Measurements from ENCODE around the gene RBM15.

The RBM15 gene, protein sequence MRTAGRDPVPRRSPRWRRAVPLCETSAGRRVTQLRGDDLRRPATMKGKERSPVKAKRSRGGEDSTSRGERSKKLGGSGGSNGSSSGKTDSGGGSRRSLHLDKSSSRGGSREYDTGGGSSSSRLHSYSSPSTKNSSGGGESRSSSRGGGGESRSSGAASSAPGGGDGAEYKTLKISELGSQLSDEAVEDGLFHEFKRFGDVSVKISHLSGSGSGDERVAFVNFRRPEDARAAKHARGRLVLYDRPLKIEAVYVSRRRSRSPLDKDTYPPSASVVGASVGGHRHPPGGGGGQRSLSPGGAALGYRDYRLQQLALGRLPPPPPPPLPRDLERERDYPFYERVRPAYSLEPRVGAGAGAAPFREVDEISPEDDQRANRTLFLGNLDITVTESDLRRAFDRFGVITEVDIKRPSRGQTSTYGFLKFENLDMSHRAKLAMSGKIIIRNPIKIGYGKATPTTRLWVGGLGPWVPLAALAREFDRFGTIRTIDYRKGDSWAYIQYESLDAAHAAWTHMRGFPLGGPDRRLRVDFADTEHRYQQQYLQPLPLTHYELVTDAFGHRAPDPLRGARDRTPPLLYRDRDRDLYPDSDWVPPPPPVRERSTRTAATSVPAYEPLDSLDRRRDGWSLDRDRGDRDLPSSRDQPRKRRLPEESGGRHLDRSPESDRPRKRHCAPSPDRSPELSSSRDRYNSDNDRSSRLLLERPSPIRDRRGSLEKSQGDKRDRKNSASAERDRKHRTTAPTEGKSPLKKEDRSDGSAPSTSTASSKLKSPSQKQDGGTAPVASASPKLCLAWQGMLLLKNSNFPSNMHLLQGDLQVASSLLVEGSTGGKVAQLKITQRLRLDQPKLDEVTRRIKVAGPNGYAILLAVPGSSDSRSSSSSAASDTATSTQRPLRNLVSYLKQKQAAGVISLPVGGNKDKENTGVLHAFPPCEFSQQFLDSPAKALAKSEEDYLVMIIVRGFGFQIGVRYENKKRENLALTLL

DNA sequence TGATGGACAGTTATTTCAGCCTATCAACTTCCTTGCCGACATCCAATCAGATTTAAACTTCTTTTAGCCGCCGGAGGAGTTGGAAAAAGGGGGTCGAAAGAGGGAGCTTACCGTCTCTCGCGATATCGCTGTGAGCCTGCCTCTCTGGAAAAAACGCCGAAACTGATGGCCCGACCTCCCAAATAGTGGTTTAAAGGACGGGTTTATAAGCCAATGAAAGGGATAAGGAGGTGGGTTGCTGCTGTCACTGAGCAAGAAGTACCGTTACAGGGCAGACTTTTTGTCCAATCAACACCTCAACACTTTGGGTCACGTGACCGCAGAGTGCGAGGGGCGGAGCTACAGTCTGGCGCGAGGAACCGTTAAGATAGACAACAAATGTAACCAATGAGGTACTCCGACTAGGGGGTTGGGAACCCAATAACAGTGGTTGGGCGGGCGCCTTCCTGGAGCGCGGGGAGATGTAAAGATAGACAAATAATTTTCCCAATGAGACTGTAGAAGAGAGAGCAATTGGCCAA, at the start of gene RBM15:
Gene RBM15 (plus strand): TSS at position 492 of the 521 bp plus-strand sequence. CDS start 29 bp downstream, at position 521.
- DNase-seq (ENCODE audit: low read depth in 2 of 2): peak; percentile 94 to 99

DNA sequence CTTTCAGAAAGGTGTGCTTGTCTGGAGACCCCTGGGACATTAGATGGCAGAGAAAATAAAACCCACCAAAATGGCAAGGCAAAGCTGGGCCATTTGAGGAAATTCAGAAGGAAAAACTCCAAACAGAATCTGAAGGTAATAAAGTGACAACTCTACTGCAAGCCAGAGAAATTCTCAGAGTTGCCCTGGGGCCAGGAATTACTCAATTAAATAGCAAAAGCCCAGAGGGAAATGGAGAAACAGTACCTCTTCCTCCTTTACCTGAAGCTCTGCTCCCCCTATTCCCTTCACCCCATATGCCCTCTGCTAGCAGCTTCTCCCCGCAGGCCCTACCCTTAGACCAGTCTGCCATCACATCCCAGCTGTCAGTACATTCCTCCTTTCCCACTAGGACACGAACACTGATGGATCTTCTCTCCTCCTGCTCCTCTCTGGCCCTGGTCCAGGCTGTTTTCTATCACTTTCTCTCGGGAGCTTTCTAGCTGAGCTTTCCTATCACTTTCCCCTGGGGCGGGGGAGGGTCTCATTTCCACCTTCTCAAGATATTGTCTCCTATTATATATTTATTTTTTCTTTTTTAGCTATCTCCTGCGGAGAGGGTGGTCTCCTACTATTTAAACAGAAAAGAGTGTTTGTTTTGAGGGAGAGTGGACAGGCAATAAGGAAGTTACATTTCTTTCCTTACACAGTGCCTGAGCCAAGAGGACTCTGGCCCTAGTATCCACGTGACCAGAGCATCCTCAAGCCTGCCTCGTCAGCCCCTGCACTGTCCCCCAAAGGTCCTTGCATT, 47.7 kb upstream of the RBM15 start:
- DNase-seq (ENCODE audit: low read depth in 2 of 2): no peak

DNA sequence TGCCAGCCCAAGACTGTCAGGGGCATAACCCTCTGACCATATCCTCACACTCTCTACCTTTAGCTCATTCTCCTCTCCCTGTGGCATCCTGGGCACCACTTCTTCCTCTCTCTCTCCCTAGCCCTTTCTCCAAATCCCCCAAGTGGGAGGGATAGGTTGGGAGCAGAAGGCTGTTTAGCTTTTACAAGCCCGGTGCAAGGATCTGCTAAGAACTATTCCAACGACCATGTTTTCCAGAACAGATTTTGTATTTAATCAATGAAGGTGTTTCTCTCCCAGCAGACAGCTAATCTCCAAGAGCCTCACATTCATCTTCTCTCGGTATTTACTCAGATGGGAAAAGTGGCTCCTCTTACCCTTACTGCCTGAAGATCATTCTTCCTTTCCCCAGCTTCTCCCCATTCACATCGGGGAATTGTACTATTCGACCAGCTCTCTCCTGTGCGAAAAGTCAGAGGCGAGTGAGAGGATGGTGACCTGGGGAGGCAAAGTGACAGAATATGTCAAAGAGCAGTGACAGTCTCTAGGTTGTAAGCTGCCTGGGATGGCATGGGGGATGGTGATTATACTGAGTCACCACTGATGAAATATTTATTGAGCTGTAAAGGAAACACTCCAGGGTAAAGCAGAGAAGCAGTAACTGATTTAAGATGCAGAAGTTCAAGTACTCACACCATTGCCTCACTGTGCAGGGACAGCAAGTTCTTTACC, 47.0 kb upstream of the RBM15 start:
- no peak for DNase-seq (ENCODE audit: low read depth in 2 of 2)

DNA sequence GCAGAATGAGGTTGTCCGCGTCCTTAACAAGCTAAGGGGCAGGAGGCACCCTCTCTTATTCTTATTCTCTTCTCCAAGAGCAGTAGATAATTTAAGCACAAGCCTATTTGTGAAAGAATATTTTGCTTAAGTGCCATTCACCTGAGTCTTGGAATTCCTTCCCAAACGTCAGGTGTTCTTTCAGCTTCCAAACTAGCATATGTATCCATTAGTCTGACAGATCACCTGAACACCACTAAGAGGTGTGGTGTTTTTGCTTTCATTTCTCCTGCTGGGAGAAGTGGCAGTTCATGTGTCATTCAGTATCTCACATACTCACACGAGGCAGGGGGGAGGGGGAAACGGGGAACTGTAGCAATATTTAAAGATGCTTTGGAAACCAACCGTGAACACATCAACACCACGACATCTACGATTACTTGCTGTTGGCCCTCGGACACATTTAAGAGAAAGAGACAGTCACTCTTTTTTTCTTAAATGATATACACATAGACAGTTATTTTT, 45.5 kb upstream of the RBM15 start:
- DNase-seq (ENCODE audit: low read depth in 2 of 2): no peak

DNA sequence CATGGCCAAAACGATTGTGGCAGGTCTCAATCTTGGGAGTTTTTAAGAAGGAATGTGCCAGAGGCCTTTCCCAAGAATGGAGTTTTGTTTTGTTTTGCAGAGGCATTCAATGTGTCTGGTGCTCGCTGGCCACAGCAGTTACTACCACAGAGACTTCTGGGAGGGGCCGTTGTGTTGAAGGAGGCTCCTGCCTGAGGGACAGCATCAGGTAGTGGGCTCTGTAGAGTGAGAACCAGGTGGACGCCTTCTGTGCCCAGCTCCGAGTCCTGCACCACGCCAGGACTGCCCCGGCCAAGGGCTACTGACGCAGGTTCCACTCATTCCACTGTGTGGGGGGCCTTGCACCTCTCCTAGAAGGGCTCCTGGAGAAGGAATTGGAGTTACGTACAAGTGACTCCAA, 44.9 kb upstream of the RBM15 start:
- DNase-seq (ENCODE audit: low read depth in 2 of 2): no peak

DNA sequence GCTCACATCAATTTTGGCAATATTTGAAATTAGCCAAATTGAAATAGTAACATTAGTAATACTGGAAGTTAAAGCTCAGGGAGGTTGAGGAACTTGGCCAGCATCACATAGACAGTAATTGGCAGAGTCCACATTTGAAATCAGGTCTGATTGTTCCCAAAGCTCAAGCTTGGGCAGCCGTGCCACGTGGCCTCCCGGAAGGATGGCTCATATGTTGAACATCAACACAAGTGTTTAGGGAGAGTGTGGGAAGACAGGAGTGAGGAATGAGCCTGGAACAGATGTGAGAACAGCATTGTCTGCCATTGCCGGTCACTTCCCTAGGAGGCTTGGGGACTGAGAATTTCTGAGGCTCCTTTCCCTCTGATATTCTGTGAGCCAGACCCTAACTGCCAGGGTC, 40.2 kb upstream of the RBM15 start:
- no peak for DNase-seq (ENCODE audit: low read depth in 2 of 2)

DNA sequence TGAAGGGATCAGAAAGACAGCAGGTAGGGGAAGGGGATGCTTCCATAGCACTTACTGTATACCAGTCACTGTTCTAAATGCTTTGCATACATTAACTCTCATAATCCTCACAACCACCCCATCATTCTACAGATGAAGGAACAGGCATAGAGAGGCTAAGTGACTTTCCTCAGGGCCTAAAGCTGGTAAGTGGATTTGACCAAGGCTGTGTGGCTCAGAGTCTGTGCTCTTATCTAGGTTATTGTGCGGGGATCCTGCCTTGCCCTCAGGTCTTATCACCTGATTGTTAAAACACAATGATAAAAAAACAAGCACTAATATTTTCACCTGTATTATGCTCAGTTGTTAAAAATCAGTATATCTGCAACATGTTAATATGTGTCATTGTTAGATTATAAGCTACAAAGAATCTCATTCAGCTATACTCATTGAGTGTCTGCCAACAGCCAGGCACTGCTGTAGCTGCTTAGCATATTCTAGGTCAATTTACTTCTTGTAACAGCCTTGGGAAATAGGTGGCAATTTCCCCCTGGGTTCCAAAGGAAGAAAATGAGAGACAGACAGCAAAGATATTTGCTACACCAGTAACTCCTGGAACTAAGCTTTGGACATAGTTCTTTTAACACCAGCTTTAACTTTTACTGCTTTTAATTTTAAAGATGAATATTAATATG, 38.6 kb upstream of the RBM15 start:
- no peak for DNase-seq (ENCODE audit: low read depth in 2 of 2)

DNA sequence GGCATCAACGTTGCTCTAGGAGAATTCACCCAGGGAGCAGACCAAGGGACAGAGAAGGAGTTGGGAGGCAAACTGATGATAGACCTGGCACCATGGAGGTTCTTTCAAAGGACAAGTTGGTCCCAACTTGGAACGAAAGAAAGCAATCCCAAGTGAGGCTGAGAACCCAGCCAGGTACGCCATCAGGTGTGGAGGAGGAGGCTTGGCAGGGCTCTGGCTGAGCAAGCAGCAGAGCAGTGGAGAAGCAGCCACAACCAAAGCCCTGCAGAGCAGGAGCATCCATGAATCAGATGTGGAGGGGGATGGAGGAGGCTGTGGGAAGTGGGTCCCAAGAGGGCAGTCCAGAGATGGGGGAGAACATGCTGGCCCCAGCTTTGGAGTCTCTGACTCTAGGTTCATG, 36.3 kb upstream of the RBM15 start:
- no peak for DNase-seq (ENCODE audit: low read depth in 2 of 2)

DNA sequence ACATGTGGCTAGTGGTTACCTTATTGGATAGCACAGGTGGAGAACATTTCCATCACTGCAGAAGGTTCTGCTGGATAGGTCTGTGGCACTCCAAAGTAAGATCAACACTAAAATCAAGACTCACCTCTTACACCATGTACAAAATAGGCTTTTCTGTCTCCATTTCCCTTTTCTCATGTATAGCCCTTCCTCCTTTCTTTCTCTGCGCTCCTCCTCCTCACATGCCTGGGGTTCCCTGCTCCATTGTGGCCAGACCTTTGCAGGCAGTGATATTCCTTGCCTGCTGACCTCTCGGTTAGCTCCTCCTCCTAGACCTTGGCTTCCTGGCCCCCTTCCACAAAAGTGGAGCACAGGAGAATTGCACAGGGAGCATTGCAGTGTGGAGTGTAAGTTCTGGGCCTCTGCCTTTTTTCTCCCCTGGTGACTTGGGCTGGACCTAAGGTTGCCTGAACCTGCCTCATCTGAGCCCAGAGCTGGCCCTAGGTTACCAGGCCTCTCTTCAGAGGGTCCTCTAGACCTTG, 33.2 kb upstream of the RBM15 start:
- no peak for DNase-seq (ENCODE audit: low read depth in 2 of 2)

DNA sequence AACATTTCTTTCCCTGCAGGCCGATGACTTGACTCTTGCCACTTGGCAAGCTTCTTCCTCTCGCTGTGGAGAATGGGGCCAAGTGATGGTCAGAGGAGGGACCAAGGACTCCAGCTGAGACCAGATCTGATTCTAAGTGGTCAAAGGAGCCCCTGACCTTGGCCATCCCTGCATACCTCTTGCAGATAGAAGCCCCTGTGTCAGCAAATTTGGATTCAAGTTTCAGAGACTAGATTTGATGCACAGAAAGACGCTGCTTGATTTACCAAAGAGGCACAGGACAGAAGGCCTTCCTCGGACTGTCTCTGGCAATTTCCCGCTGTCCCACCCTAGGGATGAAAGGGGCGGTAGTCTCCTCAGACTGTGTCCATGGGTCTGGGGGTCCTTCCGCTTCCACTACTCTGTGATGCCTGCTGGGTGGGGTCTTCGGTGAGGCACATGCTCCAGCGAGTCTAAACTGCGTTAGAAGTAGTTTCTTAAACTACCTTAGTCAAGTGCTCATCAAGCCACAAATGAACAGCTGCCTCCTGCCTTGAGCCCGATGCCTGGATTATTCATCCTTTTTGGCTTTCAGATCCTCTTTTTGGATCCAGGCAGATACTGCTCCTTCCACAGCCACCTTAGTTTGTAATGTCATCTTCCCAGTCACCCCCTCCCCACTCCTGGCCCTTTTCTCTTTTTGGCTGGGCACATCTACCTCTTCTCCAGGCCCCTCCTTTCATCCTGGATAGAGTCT, 31.8 kb upstream of the RBM15 start:
- no peak for DNase-seq (ENCODE audit: low read depth in 2 of 2)

DNA sequence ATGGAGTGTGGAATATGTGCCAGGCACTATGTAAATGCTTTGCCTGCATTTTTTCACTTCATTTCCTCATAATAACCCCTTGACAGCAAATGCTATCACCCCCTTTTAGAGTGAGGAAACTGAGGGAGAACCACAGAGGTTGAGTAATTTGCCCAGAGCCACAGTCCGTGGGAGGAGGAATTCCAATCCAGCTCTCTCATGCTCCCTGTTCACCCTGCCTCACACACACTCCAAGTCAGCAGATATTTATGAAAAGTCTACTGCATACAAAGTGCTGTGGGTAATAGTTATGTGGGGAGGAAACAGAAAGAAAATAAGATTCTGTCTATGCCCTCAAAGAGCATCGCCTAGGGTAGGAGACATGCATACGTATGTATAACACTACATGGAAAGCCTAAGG, 30.9 kb upstream of the RBM15 start:
- DNase-seq (ENCODE audit: low read depth in 2 of 2): no peak

DNA sequence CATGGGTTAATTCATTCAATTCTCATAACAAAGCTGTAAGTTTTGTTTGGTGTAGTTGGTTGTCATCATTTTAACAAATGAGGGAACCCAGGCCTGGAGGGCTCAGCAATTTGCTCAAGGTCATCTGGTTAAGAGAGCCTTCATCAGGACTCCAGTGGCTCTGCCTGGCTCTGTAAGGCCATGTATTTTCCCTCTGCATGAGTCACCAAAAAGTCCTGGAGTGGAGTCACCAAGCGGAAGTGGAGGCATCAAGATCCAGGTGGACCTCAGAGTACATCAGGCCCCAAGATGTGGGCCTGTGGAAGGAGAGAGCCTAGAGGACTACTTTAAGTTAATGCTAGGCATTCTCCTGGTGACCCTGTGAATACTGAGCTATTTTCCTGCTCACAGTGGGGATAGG, 30.0 kb upstream of the RBM15 start:
- no peak for DNase-seq (ENCODE audit: low read depth in 2 of 2)

DNA sequence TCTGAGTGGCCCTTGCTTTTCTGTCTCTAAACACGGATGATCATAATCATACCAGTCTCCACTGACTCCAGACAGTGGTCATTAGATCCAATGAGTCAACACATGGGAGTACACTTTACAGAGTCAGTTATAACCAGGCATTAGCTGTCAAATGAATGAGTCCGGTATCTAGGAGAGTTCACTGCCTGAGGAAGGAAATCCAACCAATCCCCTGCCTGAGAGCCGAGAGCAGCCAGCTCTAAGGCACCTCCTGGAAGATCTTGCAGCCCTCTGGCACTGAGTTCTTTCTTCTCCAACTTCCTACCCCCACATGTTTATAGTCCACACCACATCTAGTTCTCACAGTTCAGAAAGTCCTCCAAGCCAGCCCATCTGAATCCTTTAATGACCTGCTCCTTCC, 29.4 kb upstream of the RBM15 start:
- no peak for DNase-seq (ENCODE audit: low read depth in 2 of 2)

DNA sequence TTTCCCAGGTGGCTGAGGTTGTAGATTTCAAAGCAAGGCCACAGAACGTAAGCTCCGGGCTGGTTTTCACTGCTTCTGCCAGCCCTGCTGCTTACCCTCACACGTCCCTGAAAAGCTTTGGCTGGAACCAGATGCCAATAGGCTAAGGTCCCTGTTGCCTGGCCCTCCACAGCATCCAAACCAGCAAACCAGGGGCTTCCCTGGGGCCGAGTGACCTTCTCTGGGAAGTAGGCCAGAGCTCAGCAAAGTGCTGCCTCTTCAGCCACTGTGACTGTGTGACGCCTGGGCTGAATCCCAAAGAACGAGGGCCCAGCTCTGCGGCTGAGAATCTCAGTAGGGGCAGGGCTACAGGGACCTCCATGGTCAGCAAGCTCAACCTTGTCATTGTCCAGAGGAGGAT, 28.9 kb upstream of the RBM15 start:
- DNase-seq (ENCODE audit: low read depth in 2 of 2): no peak

DNA sequence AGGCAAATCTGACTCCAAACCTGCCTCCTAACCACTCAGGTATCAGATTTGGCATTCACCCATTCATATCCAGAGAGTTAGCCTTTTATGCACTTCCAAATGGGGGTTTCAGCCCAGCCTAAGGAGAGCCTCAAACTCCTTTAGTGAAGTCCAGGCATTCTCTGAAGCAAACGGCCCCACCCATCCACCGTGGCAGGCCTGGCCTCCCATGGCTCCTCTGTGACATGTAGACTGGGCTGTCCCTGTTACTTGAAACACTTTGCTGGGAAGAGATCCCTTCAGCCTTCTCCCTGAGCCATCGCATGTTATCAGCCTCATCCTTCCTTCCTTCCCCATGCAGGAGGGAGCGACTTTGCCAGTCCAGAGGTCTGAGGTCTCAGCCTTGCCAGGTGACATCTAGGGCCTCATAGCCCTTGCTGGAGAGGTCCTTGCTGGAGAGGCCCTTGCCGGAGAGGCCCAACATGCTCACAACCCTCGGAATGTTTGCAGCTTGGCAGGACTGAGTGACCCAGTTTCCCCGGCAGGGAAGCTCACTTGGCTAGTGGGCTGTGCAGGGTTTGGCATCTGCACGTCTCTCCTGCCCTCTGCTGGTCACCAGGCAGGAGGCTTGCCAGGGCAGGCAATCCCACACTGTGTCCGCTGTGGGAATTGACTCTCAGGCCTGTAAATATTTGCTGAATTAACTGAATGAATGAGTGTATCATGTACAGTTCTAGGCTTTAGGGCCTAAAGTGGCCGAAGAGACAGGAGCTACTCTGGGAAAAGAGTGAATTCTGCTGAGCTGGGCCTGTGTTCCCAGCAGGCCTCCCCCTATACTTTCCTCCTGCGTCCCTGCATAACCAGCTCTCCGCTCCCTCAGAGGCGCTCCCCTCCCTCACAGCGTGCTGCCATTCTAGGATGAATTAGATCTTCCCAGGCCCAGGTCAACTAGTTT, 26.7 kb upstream of the RBM15 start:
- DNase-seq (ENCODE audit: low read depth in 2 of 2): peak; percentile 49 to 55

DNA sequence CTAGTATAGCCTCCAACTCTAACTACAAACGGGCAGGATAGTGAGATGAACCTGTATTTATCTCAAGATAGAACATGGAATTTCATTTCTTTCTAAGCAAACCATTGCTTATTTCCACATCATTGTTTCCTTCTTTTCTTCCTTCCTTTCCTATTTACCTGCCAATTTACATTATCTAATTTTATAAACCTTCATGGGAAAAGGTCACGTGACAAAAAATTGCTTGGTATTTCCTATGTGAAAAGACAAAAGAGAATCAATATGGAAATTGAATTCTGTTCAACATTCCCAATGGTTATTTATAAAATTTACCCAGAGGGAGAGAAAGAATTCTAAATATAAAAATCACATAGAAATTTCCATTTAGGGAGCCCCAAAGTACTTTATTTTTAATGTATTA, 22.4 kb upstream of the RBM15 start:
- DNase-seq (ENCODE audit: low read depth in 2 of 2): no peak

DNA sequence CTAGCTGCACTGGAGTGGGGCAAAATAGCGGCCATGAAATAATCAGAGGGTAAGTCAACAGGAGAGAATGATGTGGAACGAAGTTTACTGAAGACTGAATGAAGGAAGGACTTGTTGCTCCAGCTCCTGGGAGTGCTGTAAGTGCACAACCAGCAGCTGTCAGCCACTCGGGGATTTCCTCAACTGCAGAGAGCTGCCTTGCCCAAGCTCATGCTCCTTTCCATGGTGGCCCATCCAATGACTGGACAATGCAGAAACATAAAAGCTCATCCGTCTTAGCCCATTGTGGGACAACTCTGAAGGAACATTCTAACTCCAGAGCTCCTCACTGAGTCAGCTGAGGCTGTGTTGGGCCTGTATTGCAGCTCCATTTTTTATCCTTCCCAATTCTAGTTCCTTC, 21.1 kb upstream of the RBM15 start:
- no peak for DNase-seq (ENCODE audit: low read depth in 2 of 2)

Data from stimulated activated CD8-positive, alpha-beta memory T cell treated with anti-CD3 and anti-CD28 coated beads, Interleukin-7, amount 100 ng/mL, for 4 hours (primary cell).